ENCODE data around the gene HSF4.

DNA sequence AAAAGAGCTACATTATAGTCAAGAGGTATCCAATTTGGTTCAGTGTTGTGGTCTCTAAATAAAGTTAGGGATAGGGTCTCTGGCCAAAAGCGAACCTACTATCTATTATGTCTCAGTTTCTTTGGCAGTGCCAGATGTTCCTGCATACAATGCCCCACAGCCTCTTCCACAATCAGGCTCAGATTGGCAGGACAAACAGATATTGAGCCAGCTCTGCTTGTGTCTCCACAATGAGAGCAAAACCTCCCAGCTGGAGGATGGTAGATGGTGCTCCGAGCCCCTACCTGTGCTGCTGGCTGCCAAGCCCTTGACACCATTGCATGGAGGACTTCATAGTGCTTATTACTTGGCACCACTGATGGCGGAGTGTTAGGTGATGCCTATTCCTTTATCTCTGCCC lies 35.1 kb upstream of the HSF4 start:
- TF ChIP-seq CTCF (IDR thresholded peaks at IDR 0.05 in 4 of 5, conservative IDR thresholded peaks at IDR 0.05 in 1 of 5) (no peak), POLR2A (IDR thresholded peaks at IDR 0.05) (no peak)

Measured in gastrocnemius medialis (tissue), 4 donors.